H1 (cell line): ENCODE results near the gene RBM4B. TPM values are rescaled to one million over a fixed set of nuclear protein-coding genes. Genes with fewer than 3 reads are reported as not detected.

Experiments
- CHD7 ChIP-seq: fragments of 300-600 bp; sonication (generic); IDR thresholded peaks from 2 replicates; pipeline ENCODE4 v1.7.1; 2012; ENCODE audit warnings: low read length, moderate library complexity, mild to moderate bottlenecking, inconsistent platforms; ENCODE audit not compliant: insufficient replicate concordance
- POLR2A ChIP-seq, 2 experiments: IDR thresholded peaks; 1 replicate in 1 of 2; 2 replicates in 1 of 2; pipeline ENCODE4 v1.6.1; 2011; ENCODE audit warnings: low read depth in 2 of 2, low read length in 2 of 2, mild to moderate bottlenecking in 2 of 2; ENCODE audit errors: control extremely low read depth in 1 of 2
- polyA plus RNA-seq, 7 experiments: library from polyadenylated mRNA; depleted of rRNA in 3 of 7; stranded (reverse) in 5 of 7; unstranded in 2 of 7; fragments of >200 nt in 5 of 7; fragments of 200-250 nt in 2 of 7; gene quantifications; 1 replicate in 5 of 7; 2 replicates in 1 of 7; 4 replicates in 1 of 7; pipeline versions ENCODE4 v1.2.1 to v1.2.3, GENCODE V29; 2011 to 2013; ENCODE audit warnings: missing spikeins in 2 of 7, mixed read lengths in 2 of 7
- total RNA-seq: library from RNA; stranded (reverse); fragmentation: NEBNext Ultra II Directional; extraction: Animal tissue kit (Norgen Biotek cat#: 25700); gene quantifications from 2 replicates; pipeline ENCODE4 v1.2.1, GENCODE V29; 2021

RBM4B gene
- total and polyA plus RNA-seq, 2 of the 8 experiments (the other 6 are each of a cell fraction or from before 2014, with no cell fraction given), result 27.5 to 30.5 TPM

- no peak for TF ChIP-seq CHD7
- TF ChIP-seq POLR2A (IDR thresholded peaks at IDR 0.05; ENCODE audit: control extremely low read depth in 1 of 2, low read depth in 2 of 2, low read length in 2 of 2), result no peak
- TF ChIP-seq, all 59 proteins: peak for 0
Measured at GRCh38 chr11:66684635-66685034, 6.9 kb upstream of the RBM4B start (continued).
